Ascending aorta (tissue), 2 donors: ENCODE measurements around the gene FBXO34. TPM values are rescaled to one million over a fixed set of nuclear protein-coding genes. Genes with fewer than 3 reads are reported as not detected.

Experiments used
- DNase-seq, 2 donors: peaks; one replicate each; pipeline ENCODE4 v3.0.0-alpha.2; 2019; ENCODE audit warnings: low spot score in 2 of 2
- H3K27ac ChIP-seq, 2 donors: fragments of 200-600 bp; sonication (generic); one replicate each; pipeline ENCODE4 v1.5.1; 2016 to 2017; ENCODE audit warnings: mild to moderate bottlenecking in 1 of 2
- H3K27me3 ChIP-seq: fragments of 200-600 bp; sonication (generic); one replicate; pipeline ENCODE4 v1.5.1; 2017
- H3K36me3 ChIP-seq, 2 donors: fragments of 200-600 bp; sonication (generic); one replicate each; pipeline ENCODE4 v1.5.1; 2016
- H3K4me1 ChIP-seq, 2 donors: fragments of 200-600 bp; sonication (generic); one replicate each; pipeline ENCODE4 v1.5.1; 2016 to 2017; ENCODE audit warnings: mild to moderate bottlenecking in 1 of 2
- H3K4me3 ChIP-seq, 2 donors: fragments of 200-600 bp; sonication (generic); one replicate each; pipeline ENCODE4 v1.5.1; 2016 to 2017; ENCODE audit warnings: mild to moderate bottlenecking in 1 of 2
- H3K9me3 ChIP-seq, 2 donors: fragments of 200-600 bp; sonication (generic); one replicate each; pipeline ENCODE4 v1.5.1; 2016
- CTCF ChIP-seq, 3 experiments: fragments of 200-600 bp in 2 of 3; fragments of 450-650 bp in 1 of 3; sonication (generic) in 2 of 3; IDR thresholded peaks; one replicate each; pipeline ENCODE4 v1.5.1; 2016 to 2019; ENCODE audit warnings: antibody characterized with exemption in 3 of 3, mild to moderate bottlenecking in 1 of 3, moderate library complexity in 1 of 3
- intact Hi-C: fragments of 100-400 bp; cut with DNase I; formaldehyde crosslinking; loops from one replicate; pipeline ENCODE4 v1.15.1; 2023
- total RNA-seq: library from RNA; depleted of rRNA; stranded (reverse); fragments of >200 nt; gene quantifications from one replicate; pipeline ENCODE4 v1.1.0, GENCODE V29; 2016

Gene FBXO34
- total RNA-seq, 1 donor from 2014 or later = 18.0 TPM

GRCh38 chr14:55317542-55318306, 46.5 kb downstream of the FBXO34 start:
- Histone ChIP-seq H3K4me1 (no peaks in the 10 kb centered on the region), H3K4me3 (no peak overlapping the region), H3K36me3 (peaks cover 8 to 11% of the 10 kb centered on the region in 2 donors), H3K27me3 (no peaks in the 10 kb centered on the region), H3K27ac (no peak overlapping the region), H3K9me3 (no peaks in the 10 kb centered on the region)
- no peak for TF ChIP-seq CTCF (IDR thresholded peaks at IDR 0.05)
- intact Hi-C loops = no loop called here
- no peak for DNase-seq

- H3K4me1 ChIP-seq = no peaks in the 10 kb centered on the region
- H3K36me3 ChIP-seq = peaks cover 8 to 11% of the 10 kb centered on the region in 2 donors
- H3K27me3 ChIP-seq = no peaks in the 10 kb centered on the region
- no peak for TF ChIP-seq CTCF (IDR thresholded peaks at IDR 0.05)
- no peak overlapping the region for H3K27ac ChIP-seq
- intact Hi-C loops = no loop called here
- H3K9me3 ChIP-seq = no peaks in the 10 kb centered on the region
- H3K4me3 ChIP-seq = no peak overlapping the region
- DNase-seq = no peak
These were observed 47.5 kb downstream of the FBXO34 start for GRCh38 chr14:55318694-55319093.

GRCh38 chr14:55323910-55324309, 52.7 kb downstream of the FBXO34 start:
- H3K4me1 ChIP-seq = no peaks in the 10 kb centered on the region

GRCh38 chr14:55324812-55325211, 53.6 kb downstream of the FBXO34 start:
- no peak for DNase-seq
- Histone ChIP-seq H3K4me1 (no peaks in the 10 kb centered on the region), H3K4me3 (no peak overlapping the region), H3K9me3 (no peaks in the 10 kb centered on the region), H3K27me3 (no peaks in the 10 kb centered on the region), H3K36me3 (no peaks in the 10 kb centered on the region), H3K27ac (no peak overlapping the region)
- TF ChIP-seq CTCF (IDR thresholded peaks at IDR 0.05) = no peak
- intact Hi-C loops = no loop called here

More at GRCh38 chr14:55323910-55324309, 52.7 kb downstream of the FBXO34 start:
- DNase-seq = no peak
- no peaks in the 10 kb centered on the region for H3K36me3 ChIP-seq
- no peak for TF ChIP-seq CTCF (IDR thresholded peaks at IDR 0.05)
- H3K27me3 ChIP-seq = no peaks in the 10 kb centered on the region
- H3K4me3 ChIP-seq = no peak overlapping the region
- no peaks in the 10 kb centered on the region for H3K9me3 ChIP-seq
- no peak overlapping the region for H3K27ac ChIP-seq
- intact Hi-C loops = no loop called here

- Histone ChIP-seq H3K9me3 (no peaks in the 10 kb centered on the region), H3K36me3 (no peaks in the 10 kb centered on the region), H3K27me3 (no peaks in the 10 kb centered on the region), H3K4me1 (no peaks in the 10 kb centered on the region), H3K4me3 (no peak overlapping the region), H3K27ac (no peak overlapping the region)
- no peak for DNase-seq
- intact Hi-C loops = no loop called here
- TF ChIP-seq CTCF (IDR thresholded peaks at IDR 0.05) = no peak
These were observed 56.0 kb downstream of the FBXO34 start for GRCh38 chr14:55327179-55327578.
